GM12864 (cell line): ENCODE results near the gene CMTM1.

Experiments used
- DNase-seq: peaks from one replicate; pipeline ENCODE4 v3.0.0-alpha.2; 2011; ENCODE audit warnings: low read depth
- H3K4me3 ChIP-seq: 2 replicates; pipeline ENCODE4 v1.5.1; 2011; ENCODE audit warnings: mild to moderate bottlenecking, low read depth, low read length, control low read depth
- CTCF ChIP-seq: IDR thresholded peaks from 2 replicates; pipeline ENCODE4 v1.5.1; 2011; ENCODE audit warnings: low read depth, mild to moderate bottlenecking, moderate library complexity, low read length, control low read depth, inconsistent platforms; ENCODE audit errors: missing control alignments

CMTM1 gene

GRCh38 chr16:66520406-66521170 lies 45.7 kb upstream of the CMTM1 start:
- no peak for DNase-seq
- TF ChIP-seq CTCF: no peak
- H3K4me3 ChIP-seq: no peak overlapping the region

- no peak overlapping the region for H3K4me3 ChIP-seq
- DNase-seq: no peak
- TF ChIP-seq CTCF: no peak
Observed at GRCh38 chr16:66521252-66521713, 45.0 kb upstream of the CMTM1 start.

- peak; percentile 90 for DNase-seq
- no peak for TF ChIP-seq CTCF
- no peak overlapping the region for H3K4me3 ChIP-seq
Observed at GRCh38 chr16:66521951-66522771, 44.1 kb upstream of the CMTM1 start.

- no peak for TF ChIP-seq CTCF
- DNase-seq: no peak
- no peak overlapping the region for H3K4me3 ChIP-seq
Observed at GRCh38 chr16:66522816-66523590, 43.2 kb upstream of the CMTM1 start.

- DNase-seq: peak; percentile 78
- no peak for TF ChIP-seq CTCF
- H3K4me3 ChIP-seq: no peak overlapping the region
Observed at GRCh38 chr16:66523861-66524354, 42.3 kb upstream of the CMTM1 start.

- peak; percentile 32 for TF ChIP-seq CTCF
- peak; percentile 89 for DNase-seq
- no peak overlapping the region for H3K4me3 ChIP-seq
Observed at GRCh38 chr16:66524601-66525164, 41.6 kb upstream of the CMTM1 start.
